DND-41 (cell line): Measurements from ENCODE around the gene IRX2.

Experiments
- ATAC-seq: fragments of 200-7000 bp; cut with Tn5 transposase; 3 replicates; pipeline ENCODE4 v1.9.1; 2021; ENCODE audit warnings: low read depth; ENCODE audit not compliant: insufficient read depth
- DNase-seq: peaks from one replicate; pipeline ENCODE4 v3.0.0-alpha.2; 2020
- H2AFZ ChIP-seq: 2 replicates; pipeline ENCODE4 v1.6.0; 2012; ENCODE audit warnings: low read depth, low read length
- H3K27ac ChIP-seq: 2 replicates; pipeline ENCODE4 v1.5.1; 2012; ENCODE audit warnings: low read length, inconsistent platforms
- H3K27me3 ChIP-seq: fragments of 200-600 bp; sonication (generic); 2 replicates; pipeline ENCODE4 v1.6.0; 2012; ENCODE audit warnings: low read length, mild to moderate bottlenecking, inconsistent platforms; ENCODE audit not compliant: insufficient read depth, poor library complexity
- H3K36me3 ChIP-seq: 2 replicates; pipeline ENCODE4 v1.5.1; 2012; ENCODE audit warnings: low read length, inconsistent platforms; ENCODE audit not compliant: insufficient read depth
- H3K4me1 ChIP-seq: 2 replicates; pipeline ENCODE4 v1.5.1; 2012; ENCODE audit warnings: mild to moderate bottlenecking, low read length; ENCODE audit not compliant: insufficient read depth
- H3K4me2 ChIP-seq: 2 replicates; pipeline ENCODE4 v1.6.0; 2012; ENCODE audit warnings: mild to moderate bottlenecking, moderate library complexity, low read length, inconsistent platforms; ENCODE audit not compliant: insufficient read depth
- H3K4me3 ChIP-seq, 2 experiments: fragments of 200-600 bp in 1 of 2; shearing (Covaris generic) in 1 of 2; 2 replicates each; pipeline ENCODE4 v1.5.1; 2012 to 2016; ENCODE audit warnings: inconsistent platforms in 2 of 2, low read length in 2 of 2, mild to moderate bottlenecking in 2 of 2, low read depth in 1 of 2, moderate library complexity in 1 of 2
- H3K79me2 ChIP-seq: 2 replicates; pipeline ENCODE4 v1.6.0; 2012; ENCODE audit warnings: low read length, inconsistent platforms; ENCODE audit not compliant: insufficient read depth
- H3K9ac ChIP-seq: 2 replicates; pipeline ENCODE4 v1.6.0; 2012; ENCODE audit warnings: low read depth, mild to moderate bottlenecking, inconsistent platforms, low read length, moderate library complexity
- H3K9me3 ChIP-seq: 2 replicates; pipeline ENCODE4 v1.5.1; 2012; ENCODE audit warnings: low read length, moderate library complexity, mild to moderate bottlenecking, inconsistent platforms; ENCODE audit not compliant: insufficient read depth, severe bottlenecking
- H4K20me1 ChIP-seq: 2 replicates; pipeline ENCODE4 v1.6.0; 2012; ENCODE audit warnings: low read length; ENCODE audit not compliant: insufficient read depth
- CTCF ChIP-seq: IDR thresholded peaks from 2 replicates; pipeline ENCODE4 v1.5.1; 2012; ENCODE audit warnings: borderline replicate concordance, low read length, moderate library complexity, mild to moderate bottlenecking; ENCODE audit not compliant: poor library complexity, severe bottlenecking; ENCODE audit errors: extremely low read depth
- EZH2 ChIP-seq: IDR thresholded peaks from 3 replicates; pipeline ENCODE4 v1.6.1; 2012; ENCODE audit warnings: borderline replicate concordance, low read depth, mild to moderate bottlenecking, moderate library complexity, low read length, inconsistent platforms; ENCODE audit not compliant: severe bottlenecking

Gene IRX2

GRCh38 chr5:2697446-2698200, 53.9 kb downstream of the IRX2 start:
- TF ChIP-seq CTCF = no peak
- no peak for TF ChIP-seq EZH2
- H4K20me1 ChIP-seq = no peaks in the 10 kb centered on the region
- DNase-seq (no peak), ATAC-seq (no peak)
- no peaks in the 10 kb centered on the region for H3K79me2 ChIP-seq
- no peak overlapping the region for H3K9ac ChIP-seq
- no peak overlapping the region for H3K27ac ChIP-seq
- H3K36me3 ChIP-seq = no peaks in the 10 kb centered on the region
- no peak overlapping the region for H2AFZ ChIP-seq
- H3K9me3 ChIP-seq = no peaks in the 10 kb centered on the region
- no peaks in the 10 kb centered on the region for H3K27me3 ChIP-seq
- H3K4me3 ChIP-seq = no peak overlapping the region
- no peaks in the 10 kb centered on the region for H3K4me1 ChIP-seq
- H3K4me2 ChIP-seq = no peak overlapping the region

GRCh38 chr5:2697041-2697440, 54.4 kb downstream of the IRX2 start:
- TF ChIP-seq CTCF (no peak), EZH2 (no peak)
- H3K4me1 ChIP-seq = no peaks in the 10 kb centered on the region
- H3K27me3 ChIP-seq = no peaks in the 10 kb centered on the region
- H3K36me3 ChIP-seq = no peaks in the 10 kb centered on the region
- H3K79me2 ChIP-seq = no peaks in the 10 kb centered on the region
- ATAC-seq (no peak), DNase-seq (no peak)
- H3K27ac ChIP-seq = no peak overlapping the region
- H3K9ac ChIP-seq = no peak overlapping the region
- H3K4me2 ChIP-seq = no peak overlapping the region
- H2AFZ ChIP-seq = no peak overlapping the region
- H3K4me3 ChIP-seq = no peak overlapping the region
- no peaks in the 10 kb centered on the region for H4K20me1 ChIP-seq
- no peaks in the 10 kb centered on the region for H3K9me3 ChIP-seq
